NCI-H345 (cell line): ENCODE measurements around the gene BNIP5.

Experiments used
- DNase-seq: peaks from one replicate; lab custom pipeline; 2025; lab: John Stamatoyannopoulos, UW

BNIP5 gene

DNA sequence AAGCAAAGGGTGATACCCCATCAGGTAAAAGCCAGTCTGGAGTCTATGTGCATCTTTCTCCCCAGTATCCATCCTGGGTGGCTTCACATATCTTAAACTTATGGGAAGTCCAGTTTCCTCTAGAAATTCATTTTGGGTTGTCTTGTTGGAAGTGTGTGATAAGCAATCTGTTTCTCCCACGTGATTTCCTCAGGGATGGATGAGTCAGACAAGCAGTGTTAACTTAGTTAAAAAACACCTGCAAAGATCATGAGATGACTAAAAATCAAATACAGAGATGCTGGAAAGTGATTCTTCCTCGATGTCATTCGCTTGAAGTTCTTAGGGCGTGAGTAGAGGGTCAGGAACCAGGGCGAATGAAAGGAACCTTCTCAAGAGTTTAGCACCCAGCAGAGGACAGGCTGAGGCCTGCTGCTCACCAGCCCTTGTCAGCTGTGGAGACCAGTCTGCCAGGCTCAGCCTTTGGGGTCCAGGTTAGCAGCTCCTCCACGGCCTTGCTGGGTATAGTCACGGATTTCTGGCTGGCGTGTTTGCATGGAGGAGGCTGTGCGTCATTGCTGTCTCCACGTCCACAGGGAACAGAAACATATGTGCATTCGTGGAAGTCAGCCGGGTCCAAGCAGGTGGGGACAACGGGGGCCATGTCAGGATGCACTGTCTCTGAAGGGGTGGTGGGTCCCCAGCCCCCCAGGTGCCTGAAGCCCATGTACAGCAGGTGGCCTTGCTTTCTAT, 69.6 kb downstream of the BNIP5 start:
- DNase-seq = no peak
